Cardiac atrium fibroblast (primary cell): ENCODE measurements around the gene SCG2. TPM values are rescaled to one million over a fixed set of nuclear protein-coding genes. Genes with fewer than 3 reads are reported as not detected.

Source experiments
- total RNA-seq: library from RNA; depleted of rRNA; stranded (reverse); fragments of >200 nt; gene quantifications from 2 replicates; pipeline ENCODE4 v1.2.3, GENCODE V29; 2015

The SCG2 gene
- 0.32 and 2.3 TPM in 2 replicates for total RNA-seq

GRCh38 chr2:223601932-223602666 lies at the start of gene SCG2:
TSS of gene SCG2 (minus strand) at chr2:223602361. CDS start at chr2:223599282, 3,079 bp downstream.

Other genes with a start within 250 kb of the SCG2 start
- 2.0 and 10.4 TPM in 2 replicates for gene AP1S3, start 235.2 kb upstream of the SCG2 start, total RNA-seq